HL-60 (cell line): ENCODE results near the gene ZBTB3.
"Not testable (repeated sequence)": the region's sequence is repeated elsewhere in the genome, so short reads cannot be mapped to it uniquely, and the experiment has no call there.

Experiments
- CTCF ChIP-seq: IDR thresholded peaks from one replicate; pipeline ENCODE4 v1.5.1; 2011; ENCODE audit warnings: low read length, control low read depth, inconsistent platforms; ENCODE audit not compliant: insufficient read depth
- POLR2AphosphoS5 ChIP-seq: IDR thresholded peaks from 2 replicates; pipeline ENCODE4 v1.6.1; 2012; ENCODE audit warnings: low read depth

- not testable (repeated sequence) for TF ChIP-seq CTCF, POLR2AphosphoS5
Measured at GRCh38 chr11:62760867-62761227, 6.9 kb upstream of the ZBTB3 start.
